ENCODE results near the gene CRTAP.
A peak's percentile ranks its signal among the peaks of the same experiment; 100 is the strongest.
"Not testable (repeated sequence)": the region's sequence is repeated elsewhere in the genome, so short reads cannot be mapped to it uniquely, and the experiment has no call there.

CRTAP gene

DNA sequence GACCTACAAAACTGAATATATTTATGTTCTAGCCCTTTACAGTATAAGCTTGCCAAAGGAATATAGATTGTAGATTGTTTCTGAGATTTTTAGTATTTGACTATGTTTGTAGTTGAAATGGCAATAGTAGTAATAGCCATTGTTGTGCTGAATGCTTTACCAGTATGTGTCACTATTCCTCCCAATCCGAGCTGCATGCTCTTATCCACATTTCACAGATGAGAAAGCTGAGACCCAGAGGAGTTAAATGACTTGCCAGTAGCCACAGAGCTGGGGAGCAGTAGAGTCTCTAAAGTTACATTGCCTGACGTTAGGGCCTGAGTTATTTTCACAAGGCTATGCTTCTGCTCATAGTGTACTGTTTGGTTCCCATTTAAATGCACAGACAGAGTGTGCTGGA, 13.6 kb upstream of the CRTAP start:
- no peak for DNase-seq

GRCh38 chr3:33103034-33103433, 10.8 kb upstream of the CRTAP start:
- no peak for DNase-seq

DNA sequence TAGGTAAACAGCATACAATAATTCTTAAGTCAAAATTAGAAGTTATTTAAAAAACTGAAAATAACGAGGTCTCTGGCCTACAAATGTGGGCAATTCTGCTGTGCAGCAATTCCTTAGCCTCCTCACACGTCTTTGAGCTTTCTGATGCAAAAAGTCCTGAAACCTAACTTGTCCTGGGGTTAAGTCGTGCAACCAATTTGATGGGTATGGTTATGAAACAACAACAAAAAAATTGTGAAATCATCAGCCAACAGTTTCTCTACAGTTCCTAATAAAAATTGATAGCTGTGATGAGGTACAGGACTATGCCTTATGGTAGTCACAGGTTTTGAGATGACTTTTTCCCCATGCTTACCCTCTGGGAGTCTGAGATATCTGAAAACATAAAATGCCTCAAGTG, 10.3 kb upstream of the CRTAP start:
- no peak for DNase-seq

DNA sequence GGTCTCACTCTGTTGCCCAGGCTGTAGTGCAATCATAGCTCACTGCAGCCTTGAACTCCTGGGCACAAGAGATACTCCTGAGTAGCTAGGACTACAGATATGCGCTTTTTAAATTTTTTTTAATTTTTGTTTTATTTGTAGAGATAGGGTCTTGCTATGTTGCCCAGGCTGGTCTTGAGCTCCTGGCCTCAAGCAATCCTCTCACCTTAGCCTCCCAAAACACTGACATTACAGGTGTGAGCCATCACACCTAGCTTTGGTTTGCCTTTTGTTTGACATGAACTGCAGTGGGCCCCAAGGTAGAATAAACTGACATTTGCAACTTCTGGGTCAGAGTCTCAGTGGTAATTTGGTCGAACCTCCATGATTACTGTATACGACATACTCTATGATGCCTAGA, 9.0 kb upstream of the CRTAP start:
- DNase-seq = no peak

DNA sequence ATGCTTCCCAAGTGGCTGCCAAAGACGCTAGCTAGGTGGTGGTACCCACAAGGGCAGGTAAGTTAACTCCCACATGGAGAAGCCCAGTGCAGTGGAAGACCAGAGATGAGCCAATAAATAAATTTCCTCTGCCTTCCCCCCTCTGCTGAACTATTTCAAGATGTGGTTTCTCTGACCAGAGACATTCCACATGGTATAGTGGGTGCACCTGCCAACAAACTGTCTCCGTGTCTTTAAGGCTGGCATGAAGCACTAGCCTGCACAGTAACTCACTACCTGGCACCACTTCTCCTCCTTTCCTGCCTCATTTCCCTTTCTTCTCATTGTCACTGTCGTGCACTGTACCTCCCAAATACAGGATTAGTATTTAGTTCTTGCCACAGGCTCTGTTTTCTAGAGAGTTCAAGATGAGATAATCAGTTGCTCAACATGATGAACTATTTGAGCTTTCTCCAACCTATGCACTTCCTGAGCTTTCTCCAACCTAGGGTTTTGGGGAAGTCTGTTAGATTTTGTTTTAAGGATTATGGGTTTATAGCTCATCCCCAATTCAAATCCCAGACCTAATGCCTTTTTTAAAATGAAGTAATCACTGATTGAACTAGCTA, 8.4 kb upstream of the CRTAP start:
- no peak for DNase-seq

DNA sequence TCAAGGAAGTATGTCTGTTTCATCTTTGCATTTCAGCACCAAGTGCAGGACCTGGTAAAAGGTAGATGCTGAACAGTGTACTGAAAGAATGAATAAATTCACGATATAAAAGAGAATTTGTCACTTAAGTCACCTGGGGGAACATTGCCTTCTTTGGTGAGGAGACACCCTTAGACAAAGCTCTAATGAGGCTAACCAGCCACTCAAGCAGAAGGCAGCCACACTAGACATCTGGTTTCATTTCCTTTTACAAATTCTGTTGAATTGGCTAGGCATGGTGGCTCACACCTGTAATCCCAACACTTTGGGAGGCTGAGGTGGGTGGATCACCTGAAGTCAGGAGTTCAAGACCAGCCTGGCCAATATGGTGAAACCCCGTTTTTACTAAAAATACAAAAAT, 7.0 kb upstream of the CRTAP start:
- not testable (repeated sequence) for DNase-seq

- no peak for DNase-seq
Measured at GRCh38 chr3:33111581-33111980, 2.2 kb upstream of the CRTAP start.

GRCh38 chr3:33114622-33115023, 809 bp downstream of the CRTAP start:
- no peak for DNase-seq

- no peak for DNase-seq
Measured at GRCh38 chr3:33115024-33115768, 1.4 kb downstream of the CRTAP start.

GRCh38 chr3:33117461-33117860, 3.6 kb downstream of the CRTAP start:
- no peak for DNase-seq

GRCh38 chr3:33119891-33120290, 6.1 kb downstream of the CRTAP start:
- DNase-seq = no peak

DNA sequence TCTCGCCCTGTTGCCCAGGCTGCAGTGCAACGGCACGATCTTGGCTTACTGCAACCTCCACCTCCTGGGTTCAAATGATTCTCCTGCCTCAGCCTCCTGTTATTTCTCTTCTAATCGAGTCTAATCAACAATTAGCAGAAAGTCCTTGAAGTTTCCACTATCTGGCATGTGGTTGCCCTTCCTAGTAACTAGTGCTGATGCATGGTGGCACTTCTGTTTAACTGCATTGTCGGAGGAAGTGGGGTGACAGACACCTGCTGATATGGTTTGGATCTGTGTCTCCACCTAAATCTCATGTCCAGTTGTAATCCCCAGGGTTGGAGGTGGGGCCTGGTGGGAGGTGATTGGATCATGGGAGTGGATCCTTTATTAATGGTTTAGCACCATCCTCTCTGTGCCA, 9.2 kb downstream of the CRTAP start:
- no peak for DNase-seq

DNA sequence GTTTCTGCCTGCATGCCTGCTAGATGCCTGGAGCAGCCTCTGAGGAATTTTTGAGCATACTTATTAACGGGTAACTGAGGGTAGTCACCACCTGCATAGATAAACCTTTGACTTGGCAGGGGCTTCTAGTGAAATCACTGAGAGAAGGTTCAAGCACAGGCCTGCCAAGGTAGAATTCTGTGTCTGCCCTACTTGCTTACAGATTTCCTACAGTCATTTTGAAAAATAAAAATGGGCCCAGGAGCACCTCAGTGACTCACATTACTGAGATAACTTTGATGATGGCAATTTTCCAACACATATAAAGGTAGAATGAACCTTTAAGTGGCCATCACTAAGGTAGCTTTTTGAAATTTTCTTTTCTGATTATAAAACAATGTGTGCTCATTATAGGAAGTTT, 10.8 kb downstream of the CRTAP start:
- no peak for DNase-seq

DNA sequence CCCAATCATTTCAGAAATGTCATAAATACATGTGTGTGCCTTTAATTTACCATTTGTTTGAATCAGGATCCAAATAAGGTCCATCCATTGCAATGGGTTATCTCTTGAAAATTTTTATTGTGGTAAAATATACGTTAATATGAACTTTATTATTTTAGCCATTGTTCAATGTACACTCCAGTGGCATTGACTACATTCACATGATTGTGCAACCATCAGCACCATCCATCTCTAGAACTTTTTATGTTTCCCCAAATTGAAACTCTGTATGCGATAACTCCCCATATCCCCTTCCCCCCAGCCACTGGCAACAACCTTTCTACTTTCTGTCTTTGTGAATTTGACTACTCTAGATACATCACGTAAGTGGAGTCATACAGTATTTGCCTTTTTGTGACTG, 12.0 kb downstream of the CRTAP start:
- no peak for DNase-seq

DNA sequence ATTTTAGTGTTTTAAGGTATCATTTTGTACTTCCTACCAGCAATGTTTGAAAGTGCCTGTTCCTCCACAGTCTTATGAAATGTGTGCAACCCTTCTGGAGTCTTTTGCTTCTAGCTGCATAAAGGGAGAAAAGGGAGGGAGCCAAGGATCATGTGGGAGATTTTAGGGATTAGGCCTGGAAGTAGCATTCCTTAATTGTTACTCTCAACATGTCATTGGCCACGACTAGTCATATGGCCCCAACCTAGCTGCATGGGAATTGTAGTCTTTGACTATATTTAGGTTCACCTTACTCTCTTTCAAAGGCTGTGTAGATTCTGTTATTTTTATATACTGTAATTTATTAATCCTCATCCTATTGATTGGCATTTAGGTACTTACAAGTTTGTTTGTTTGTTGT, 14.9 kb downstream of the CRTAP start:
- no peak for DNase-seq

DNA sequence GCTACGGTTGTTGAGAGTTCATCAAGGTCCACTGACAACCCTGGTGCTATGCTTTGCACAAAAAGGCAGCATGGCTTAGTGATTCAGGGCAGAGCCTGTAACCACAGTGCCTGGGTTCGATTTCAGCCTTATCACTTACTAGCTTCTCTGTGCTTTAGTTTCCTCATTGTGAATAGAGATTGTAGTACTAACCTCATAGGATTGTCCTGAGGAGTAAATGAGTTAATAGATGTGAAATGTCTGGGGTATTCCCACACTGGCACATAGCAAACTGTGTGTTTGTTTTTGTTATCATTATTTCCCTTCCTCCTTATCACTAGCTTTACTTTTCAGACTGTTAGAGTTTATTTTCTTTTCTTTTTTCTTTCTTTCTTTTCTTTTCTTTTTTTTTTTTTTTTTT, 16.3 kb downstream of the CRTAP start:
- no peak for DNase-seq

DNA sequence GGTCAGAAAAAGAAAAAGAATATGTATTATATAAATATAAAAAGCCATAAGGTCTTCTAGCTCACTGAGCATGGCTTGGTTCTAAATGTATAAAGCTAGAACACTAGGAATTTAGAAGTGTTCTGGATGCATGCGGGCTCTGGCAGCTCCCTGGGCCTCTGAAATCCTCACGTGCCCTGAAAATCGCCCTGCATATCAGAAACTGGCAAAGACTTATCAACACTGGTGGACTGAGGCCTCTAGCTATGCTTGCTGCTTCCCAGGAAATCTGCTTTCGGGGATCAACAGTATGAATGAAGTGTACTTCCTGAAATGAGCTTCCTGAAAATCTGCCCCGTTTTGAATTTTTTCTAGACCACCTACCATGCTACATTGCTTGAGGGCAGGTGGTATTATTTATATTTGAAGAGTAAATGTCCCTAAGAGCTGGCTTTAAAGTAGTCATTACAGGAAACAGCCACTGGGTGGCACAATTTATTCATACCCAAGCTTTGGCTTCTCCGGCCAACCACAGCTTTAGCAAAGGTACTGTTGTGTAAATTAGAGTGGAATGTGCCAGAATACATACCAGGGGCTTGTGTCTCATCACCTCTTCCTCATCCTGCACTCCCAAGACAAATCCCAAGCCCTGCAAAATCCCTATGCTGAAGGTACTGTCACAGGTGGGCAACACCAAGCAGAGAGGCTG, 17.7 kb downstream of the CRTAP start:
- peak; percentile 10 for DNase-seq

- DNase-seq = no peak
Measured at GRCh38 chr3:33132019-33132360, 18.2 kb downstream of the CRTAP start.

- DNase-seq = no peak
Measured at GRCh38 chr3:33134026-33134625, 20.3 kb downstream of the CRTAP start.

DNA sequence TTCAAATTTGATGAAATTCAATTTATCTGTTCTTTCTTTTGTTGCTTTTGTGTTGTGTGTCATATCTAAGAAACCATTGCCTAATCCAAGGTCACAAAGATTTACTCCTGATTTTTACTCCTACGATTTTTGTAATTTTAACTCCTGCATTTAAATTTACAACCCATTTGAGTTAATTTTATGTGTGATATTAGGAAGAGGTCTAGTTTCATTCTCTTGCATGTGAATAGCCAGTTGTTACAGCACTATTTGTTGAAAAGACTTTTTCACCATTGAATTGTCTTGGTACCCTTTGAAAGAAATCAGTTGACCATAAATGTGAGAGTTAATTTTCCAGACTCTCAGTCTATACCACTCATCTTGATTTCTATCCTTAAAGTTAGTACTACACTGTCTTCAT, 23.9 kb downstream of the CRTAP start:
- no peak for DNase-seq

GRCh38 chr3:33139006-33139623, 25.3 kb downstream of the CRTAP start:
- DNase-seq = not testable (repeated sequence)

- no peak for DNase-seq
Measured at GRCh38 chr3:33139996-33140395, 26.2 kb downstream of the CRTAP start.

DNA sequence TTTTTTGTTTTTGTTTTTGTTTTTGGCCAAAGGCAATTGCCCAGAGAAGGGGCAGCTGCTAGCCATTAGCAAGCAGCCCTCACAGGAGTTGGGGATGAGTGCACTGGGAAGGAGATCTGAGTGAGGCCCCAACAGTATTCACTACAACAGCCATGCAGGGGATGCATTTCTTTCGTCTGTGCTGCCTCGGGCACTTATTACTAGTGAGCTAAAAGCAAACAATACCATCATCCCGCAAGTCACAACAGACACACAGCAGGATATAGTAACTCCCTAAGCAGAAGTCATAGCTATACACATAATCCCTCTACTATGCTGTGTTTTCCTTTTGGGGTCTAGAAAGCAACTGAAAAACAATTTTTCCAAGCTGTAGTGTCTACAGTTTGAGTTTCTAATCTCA, 27.2 kb downstream of the CRTAP start:
- no peak for DNase-seq

GRCh38 chr3:33144433-33144832, 30.6 kb downstream of the CRTAP start:
- DNase-seq = peak; percentile 19
